ENCODE data around the gene RABGAP1. TPM values are rescaled to one million over a fixed set of nuclear protein-coding genes. Genes with fewer than 3 reads are reported as not detected.

Gene RABGAP1
- total RNA-seq, 2 experiments from 2014 or later = 19.1 to 20.7 TPM

- POLR2A ChIA-PET = interaction anchor here (1.0 to 3.0 kb wide), 3 partner anchors 8 to 111 kb away, joined by 3 to 23 read pairs (median 12); partner anchors contain the start of genes PDCL, ZBTB26 and ZBTB6
- CTCF ChIA-PET = interaction anchor here (1.1 to 1.2 kb wide), 2 partner anchors 16 to 130 kb away, joined by 3 read pairs; no protein-coding TSS in a partner anchor
Measured at GRCh38 chr9:122939601-122940000, 1.2 kb upstream of the RABGAP1 start.

DNA sequence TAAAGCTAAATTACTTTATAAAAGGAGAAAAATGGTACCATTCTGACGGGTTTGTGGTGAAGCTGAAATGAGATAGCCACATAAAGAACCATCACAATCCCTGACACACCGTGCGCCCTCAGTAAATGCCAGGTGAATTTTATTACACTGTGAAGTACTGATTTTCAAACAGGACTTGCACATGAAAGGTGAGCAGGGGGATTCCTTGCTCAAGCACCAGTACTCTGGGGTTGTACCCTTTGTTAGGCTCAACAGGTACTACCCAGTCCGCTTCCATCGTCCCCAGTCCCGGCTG lies 419 bp upstream of the RABGAP1 start:
- ChIA-PET CTCF (interaction anchor here (1.0 to 1.9 kb wide), 3 partner anchors 9 to 16 kb away, joined by 3 to 9 read pairs (median 4); partner anchors contain the start of gene ZBTB26), POLR2A (interaction anchor here (0.5 to 3.0 kb wide), 6 partner anchors 9 to 699 kb away, joined by 3 to 23 read pairs (median 7); partner anchors contain the start of genes PDCL, RC3H2, ZBTB26 and ZBTB6)

DNA sequence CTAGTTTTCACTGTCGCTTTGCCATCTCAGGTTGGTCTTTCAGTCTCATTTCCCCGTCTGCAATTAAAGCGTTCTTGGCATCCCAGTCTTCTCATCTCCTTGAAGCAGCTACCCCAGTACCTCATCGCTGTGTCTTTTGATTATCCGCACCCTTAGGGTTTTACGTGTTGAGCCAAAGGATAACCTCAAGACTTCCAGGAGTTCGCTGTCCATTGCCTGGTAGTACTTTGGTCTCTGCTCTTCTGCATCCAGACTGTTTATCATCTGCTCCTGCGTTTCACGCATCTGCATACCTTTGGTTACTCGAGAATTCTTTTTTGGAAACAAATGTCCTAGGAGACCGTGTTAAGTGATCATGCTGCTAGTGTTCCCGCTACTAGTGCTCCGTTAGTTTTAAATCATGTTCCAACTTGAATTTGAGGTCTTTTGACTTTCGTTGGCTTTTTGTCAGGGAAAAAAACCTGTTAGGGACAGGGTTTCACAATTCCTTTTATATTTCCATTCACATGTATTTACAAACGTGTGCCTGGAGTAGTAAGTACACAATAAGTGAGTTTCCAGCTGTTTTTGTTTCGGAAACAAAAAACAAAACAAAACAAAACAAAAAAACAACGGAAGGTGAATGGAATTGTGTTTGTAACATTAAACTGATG lies 888 bp downstream of the RABGAP1 start:
- POLR2A ChIA-PET = interaction anchor here (0.6 to 3.0 kb wide), 6 partner anchors 10 to 326 kb away, joined by 3 to 23 read pairs (median 7); partner anchors contain the start of genes RC3H2, ZBTB26 and ZBTB6
- CTCF ChIA-PET = interaction anchor here (1.9 kb wide), 1 partner anchor 10 kb away, joined by 9 read pairs; the partner anchor contains the start of gene ZBTB26

DNA sequence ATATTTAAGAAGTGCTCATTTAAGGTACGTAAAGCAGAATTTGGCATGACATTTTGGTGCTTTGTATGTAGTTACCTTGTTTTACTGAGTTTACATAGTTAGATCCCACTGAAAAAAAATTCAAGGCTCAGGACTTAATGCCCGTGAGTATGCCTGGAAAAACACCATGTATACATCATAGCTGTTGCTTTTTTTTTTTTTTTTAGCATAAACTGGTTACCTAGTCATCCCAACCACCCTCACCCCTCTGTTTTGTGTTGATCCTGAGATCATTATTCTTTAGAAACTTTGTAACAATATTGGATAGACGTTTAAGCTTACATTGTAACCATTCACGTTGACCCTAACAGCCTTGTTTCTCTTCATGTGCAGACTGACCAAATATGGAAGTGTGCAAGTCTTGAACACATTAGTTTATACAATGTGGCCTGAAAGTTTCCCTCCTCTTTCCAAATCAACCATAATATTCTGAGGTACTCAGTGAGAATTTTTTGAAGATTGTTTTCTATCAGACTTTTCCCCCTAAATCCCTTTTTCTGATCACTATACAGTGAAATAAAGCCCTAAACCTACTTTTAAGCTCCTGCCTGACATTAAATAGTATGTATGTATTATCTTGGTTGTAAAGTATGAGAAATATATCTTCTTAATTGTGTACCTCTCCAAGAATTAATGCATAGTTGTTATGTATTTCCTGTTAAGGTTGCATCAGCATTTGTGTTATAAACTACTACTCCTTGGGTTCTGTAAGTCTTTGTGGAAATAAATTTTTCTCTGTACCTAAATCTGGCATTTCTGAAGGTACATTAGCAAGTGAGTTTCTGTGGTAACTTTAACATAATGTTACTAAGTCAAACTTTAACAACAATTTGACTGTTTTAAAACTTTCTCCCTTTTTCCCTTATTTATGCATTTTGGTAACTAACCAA lies 4.4 kb downstream of the RABGAP1 start:
- ChIA-PET POLR2A (no interaction called here), CTCF (no interaction called here)

DNA sequence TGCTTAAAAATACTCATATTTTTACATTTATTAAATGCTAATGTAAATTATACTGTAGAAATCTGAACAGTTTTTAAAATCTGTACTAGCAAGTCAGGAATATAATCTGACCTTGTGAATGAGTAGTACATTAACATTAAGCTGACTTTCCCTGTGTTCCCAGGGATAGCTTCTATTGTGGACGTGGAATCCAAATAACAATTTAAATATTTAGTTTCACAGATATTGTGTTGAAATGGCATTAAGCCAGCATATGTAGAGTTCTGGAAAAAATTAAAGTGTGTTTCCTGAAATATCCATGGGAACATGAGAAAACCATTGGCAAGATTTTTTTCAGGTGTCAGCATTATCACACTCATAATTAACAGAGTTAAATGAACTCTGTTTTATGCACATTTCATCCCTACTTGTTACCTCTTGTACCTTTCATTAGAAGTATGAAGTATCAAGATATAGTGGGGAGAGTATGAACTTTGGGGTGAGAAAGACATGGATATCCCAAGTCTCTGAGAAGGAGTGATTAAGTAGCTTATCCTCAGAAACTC lies 5.7 kb downstream of the RABGAP1 start:
- ChIA-PET CTCF (no interaction called here), POLR2A (no interaction called here)

DNA sequence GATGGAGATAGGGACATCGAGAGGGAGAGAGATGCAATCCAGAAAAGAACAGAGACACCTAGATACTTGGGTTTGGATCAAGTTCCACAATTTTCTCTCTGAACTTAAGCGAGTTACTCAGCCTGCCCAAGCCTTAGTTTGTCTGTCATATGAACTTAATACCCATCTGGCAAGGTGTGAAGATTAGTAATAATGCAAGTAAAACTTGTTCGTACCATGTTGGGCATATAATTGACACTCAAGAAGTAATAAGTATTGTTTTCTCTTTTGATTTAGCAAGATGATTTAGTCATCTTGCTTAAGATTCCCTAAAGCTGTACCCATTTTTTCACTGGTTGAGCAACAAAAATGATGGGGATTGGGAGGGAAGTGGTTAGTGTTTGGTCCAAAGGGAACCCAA lies 7.5 kb downstream of the RABGAP1 start:
- POLR2A ChIA-PET = no interaction called here
- CTCF ChIA-PET = no interaction called here

DNA sequence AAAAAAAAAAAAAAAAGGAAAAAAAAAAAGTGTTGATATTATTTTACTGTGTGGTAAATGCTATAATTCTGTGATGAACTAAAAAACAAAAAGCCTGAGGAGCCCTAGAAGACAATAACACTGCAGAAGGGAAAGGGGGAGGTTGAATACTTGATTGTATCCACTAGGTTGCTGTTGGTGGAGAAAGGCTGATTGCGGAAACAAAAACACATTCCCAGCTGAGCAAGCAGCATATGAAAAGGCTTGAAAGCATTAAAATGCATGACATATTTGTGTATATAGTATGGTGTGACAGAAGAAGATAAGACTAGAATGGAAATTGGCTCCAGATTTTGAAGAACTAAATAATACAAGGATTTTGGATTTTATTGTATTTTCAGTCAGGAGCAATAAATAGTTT lies 8.9 kb downstream of the RABGAP1 start:
- CTCF ChIA-PET = no interaction called here
- POLR2A ChIA-PET = no interaction called here

GRCh38 chr9:122950263-122950662 lies 9.4 kb downstream of the RABGAP1 start:
- ChIA-PET POLR2A (no interaction called here), CTCF (no interaction called here)

GRCh38 chr9:122951056-122951455 lies 10.2 kb downstream of the RABGAP1 start:
- ChIA-PET CTCF (no interaction called here), POLR2A (interaction anchor here (0.5 kb wide), 1 partner anchor 38 kb away, joined by 3 read pairs; no protein-coding TSS in a partner anchor)

DNA sequence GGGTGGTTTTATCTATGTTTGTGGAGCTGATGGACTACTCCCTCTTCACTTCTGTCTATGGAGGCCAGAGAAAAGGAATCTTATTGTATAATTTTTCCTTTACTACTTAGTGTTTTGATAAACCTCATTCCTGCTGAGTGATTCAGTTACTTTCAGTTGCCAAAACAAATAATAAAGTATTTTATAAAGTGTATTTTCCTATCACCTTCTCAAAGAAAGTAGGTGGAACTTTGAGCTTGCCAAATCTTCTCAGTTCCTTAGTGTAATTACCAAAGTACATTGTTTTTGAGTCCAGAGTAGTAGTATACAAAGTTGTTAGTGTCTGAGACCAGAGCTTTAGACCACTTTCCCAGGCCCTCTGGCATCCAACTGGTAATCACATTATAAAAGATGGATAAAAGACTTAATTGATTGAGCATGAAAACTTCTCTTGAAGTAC lies 13.5 kb downstream of the RABGAP1 start:
- ChIA-PET POLR2A (interaction anchor here (0.5 kb wide), 1 partner anchor 34 kb away, joined by 3 read pairs; no protein-coding TSS in a partner anchor), CTCF (no interaction called here)

- ChIA-PET POLR2A (no interaction called here), CTCF (interaction anchor here (1.0 kb wide), 1 partner anchor 16 kb away, joined by 3 read pairs; no protein-coding TSS in a partner anchor)
Measured at GRCh38 chr9:122955961-122956360, 15.1 kb downstream of the RABGAP1 start.

DNA sequence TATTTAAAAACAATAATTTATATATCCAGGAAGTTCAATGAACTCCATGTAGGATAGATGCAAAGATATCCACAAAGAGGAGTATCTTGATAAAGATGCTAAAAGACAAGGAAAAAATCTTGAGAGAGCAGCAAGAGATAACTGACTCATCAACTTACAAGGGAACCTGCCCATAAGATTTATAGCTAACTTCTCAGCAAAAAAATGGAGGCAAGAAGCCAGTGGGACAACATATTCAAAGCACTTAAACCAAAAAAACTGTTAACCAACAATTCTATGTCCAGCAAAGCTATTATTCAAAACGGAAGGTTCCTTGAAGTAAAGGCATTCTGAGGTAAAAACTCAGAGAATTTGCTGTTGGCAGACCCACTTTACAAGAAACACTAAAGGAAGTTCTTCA lies 20.3 kb downstream of the RABGAP1 start:
- ChIA-PET CTCF (no interaction called here), POLR2A (no interaction called here)

- POLR2A ChIA-PET = interaction anchor here (0.5 kb wide), 1 partner anchor 16 kb away, joined by 5 read pairs; no protein-coding TSS in a partner anchor
- CTCF ChIA-PET = no interaction called here
Measured at GRCh38 chr9:122975196-122975595, 34.4 kb downstream of the RABGAP1 start.

- POLR2A ChIA-PET = no interaction called here
- CTCF ChIA-PET = no interaction called here
Measured at GRCh38 chr9:122978601-122979000, 37.8 kb downstream of the RABGAP1 start.

DNA sequence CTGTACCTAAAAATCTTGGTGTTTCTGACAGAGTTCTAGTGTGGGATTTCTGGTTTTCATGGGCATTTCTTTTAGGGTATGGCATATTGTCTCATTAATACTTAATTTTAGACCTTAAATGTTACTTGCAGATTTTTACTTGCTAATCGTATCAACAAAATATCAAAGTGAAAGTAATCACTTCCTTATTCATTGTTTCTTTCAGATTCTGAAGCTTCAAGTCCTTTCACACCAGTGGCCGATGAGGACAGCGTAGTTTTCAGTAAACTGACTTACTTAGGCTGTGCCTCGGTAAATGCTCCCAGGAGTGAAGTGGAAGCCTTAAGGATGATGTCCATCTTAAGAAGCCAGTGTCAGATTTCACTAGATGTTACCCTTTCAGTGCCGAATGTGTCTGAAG lies 45.2 kb downstream of the RABGAP1 start:
- POLR2A ChIA-PET = no interaction called here
- CTCF ChIA-PET = no interaction called here

- CTCF ChIA-PET = interaction anchor here (0.7 kb wide), 1 partner anchor 73 kb away, joined by 3 read pairs; no protein-coding TSS in a partner anchor
- POLR2A ChIA-PET = interaction anchor here (0.6 kb wide), 1 partner anchor 34 kb away, joined by 3 read pairs; no protein-coding TSS in a partner anchor
Measured at GRCh38 chr9:122988141-122988540, 47.3 kb downstream of the RABGAP1 start.

DNA sequence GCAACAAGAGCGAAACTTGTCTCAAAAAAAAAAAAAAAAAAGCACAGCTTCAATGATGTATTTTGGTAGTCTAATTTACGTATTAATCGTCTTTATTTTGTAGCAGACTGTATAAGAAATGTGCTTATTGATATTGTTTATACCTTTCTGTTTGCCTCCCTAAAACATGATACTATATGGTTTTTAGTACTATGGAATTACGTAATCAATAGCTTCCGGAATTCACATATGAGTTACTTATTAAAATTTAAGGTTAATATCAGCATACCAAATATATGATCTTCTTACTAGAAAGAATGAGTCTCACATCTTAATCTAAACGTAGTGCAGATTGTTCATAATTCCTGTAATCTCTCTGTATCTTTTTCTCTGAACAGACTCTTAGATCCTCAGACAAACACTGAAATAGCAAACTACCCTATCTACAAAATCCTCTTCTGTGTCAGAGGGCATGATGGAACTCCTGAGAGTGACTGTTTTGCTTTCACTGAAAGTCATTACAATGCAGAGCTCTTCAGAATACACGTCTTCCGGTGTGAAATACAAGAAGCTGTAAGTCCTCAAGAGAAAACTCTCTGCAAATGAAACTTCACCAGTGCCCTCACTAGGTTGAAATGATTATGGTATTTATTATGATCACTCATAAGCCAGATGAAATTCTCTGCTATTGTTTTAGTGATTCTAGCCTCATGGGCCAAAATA lies 48.3 kb downstream of the RABGAP1 start:
- ChIA-PET POLR2A (interaction anchor here (0.6 to 1.0 kb wide), 2 partner anchors 35 to 76 kb away, joined by 3 read pairs; partner anchors contain the start of gene ZBTB6), CTCF (interaction anchor here (0.7 kb wide), 2 partner anchors 74 to 177 kb away, joined by 3 to 5 read pairs; no protein-coding TSS in a partner anchor)

- ChIA-PET CTCF (interaction anchor here (1.0 to 1.5 kb wide), 2 partner anchors 9 to 17 kb away, joined by 3 read pairs; no protein-coding TSS in a partner anchor), POLR2A (interaction anchor here (0.6 to 0.7 kb wide), 2 partner anchors 16 to 86 kb away, joined by 3 to 5 read pairs; partner anchors contain the start of gene RC3H2)
Measured at GRCh38 chr9:122991370-122991830, 50.6 kb downstream of the RABGAP1 start.

GRCh38 chr9:122996586-122996985 lies 55.8 kb downstream of the RABGAP1 start:
- CTCF ChIA-PET = no interaction called here
- POLR2A ChIA-PET = no interaction called here
